Natural killer cell (primary cell): Measurements from ENCODE around the gene COQ9. TPM values are rescaled to one million over a fixed set of nuclear protein-coding genes. Genes with fewer than 3 reads are reported as not detected.

Experiments used
- ATAC-seq, 3 donors: fragments of 150-1000 bp in 2 of 3; fragments of 200-7000 bp in 1 of 3; cut with Tn5 transposase; 1 replicate in 1 of 3; 2 replicates in 2 of 3; pipeline ENCODE4 v1.10.0; 2021; ENCODE audit warnings: mild to moderate bottlenecking in 2 of 3, moderate library complexity in 2 of 3
- DNase-seq, 2 donors: peaks; one replicate each; pipeline versions ENCODE4 v3.0.0 to v3.0.0-alpha.2; 2013 to 2021; ENCODE audit warnings: mixed read lengths in 1 of 2
- H3K27ac ChIP-seq: one replicate; pipeline ENCODE4 v1.5.1; 2013; ENCODE audit warnings: mild to moderate bottlenecking, low read length
- H3K27me3 ChIP-seq: one replicate; pipeline ENCODE4 v1.6.1; 2013; ENCODE audit warnings: low read length; ENCODE audit not compliant: control insufficient read depth, insufficient read depth
- H3K36me3 ChIP-seq: one replicate; pipeline ENCODE4 v1.6.1; 2013; ENCODE audit warnings: low read length; ENCODE audit not compliant: control insufficient read depth, insufficient read depth
- H3K4me1 ChIP-seq: one replicate; pipeline ENCODE4 v1.6.1; 2013; ENCODE audit warnings: low read length; ENCODE audit not compliant: control insufficient read depth, insufficient read depth
- H3K4me3 ChIP-seq: one replicate; pipeline ENCODE4 v1.5.1; 2013; ENCODE audit warnings: low read length
- H3K9me3 ChIP-seq: one replicate; pipeline ENCODE4 v1.6.1; 2013; ENCODE audit warnings: low read length; ENCODE audit not compliant: control insufficient read depth, insufficient read depth
- H3K27ac Mint-ChIP-seq, 2 donors: one replicate each; pipeline ENCODE4 v1.8.0; 2022; ENCODE audit warnings: mild to moderate bottlenecking in 2 of 2, mixed read lengths in 2 of 2, moderate library complexity in 1 of 2
- H3K27me3 Mint-ChIP-seq, 2 donors: one replicate each; pipeline ENCODE4 v1.8.0; 2022; ENCODE audit warnings: low read depth in 2 of 2, mixed read lengths in 2 of 2
- H3K36me3 Mint-ChIP-seq: one replicate; pipeline ENCODE4 v1.8.0; 2022; ENCODE audit warnings: mixed read lengths
- H3K4me1 Mint-ChIP-seq, 2 donors: one replicate each; pipeline ENCODE4 v1.8.0; 2022; ENCODE audit warnings: mixed read lengths in 2 of 2
- H3K4me3 Mint-ChIP-seq: one replicate; pipeline ENCODE4 v1.8.0; 2022; ENCODE audit warnings: mild to moderate bottlenecking, moderate library complexity, mixed read lengths
- H3K9me3 Mint-ChIP-seq, 2 donors: one replicate each; pipeline ENCODE4 v1.8.0; 2022; ENCODE audit warnings: mixed read lengths in 2 of 2
- CTCF ChIP-seq: fragments of 200-600 bp; IDR thresholded peaks from one replicate; pipeline ENCODE4 v1.8.0; 2022; ENCODE audit warnings: antibody characterized with exemption
- WGBS: methylation state at CpG from one replicate; pipeline ENCODE4 v1.1.7; 2013; ENCODE audit warnings: missing lambda C conversion rate; ENCODE audit not compliant: insufficient coverage; 5-methylcytosine and 5-hydroxymethylcytosine counted together
- intact Hi-C: fragments of 100-400 bp; cut with micrococcal nuclease; formaldehyde crosslinking; loops from one replicate; pipeline ENCODE4 v1.14.2; 2022
- total RNA-seq, 4 donors: library from RNA; stranded (reverse); fragments of 120-200 nt in 1 of 4; gene quantifications; one replicate each; pipeline versions ENCODE4 v1.2.3 to v1.2.4, GENCODE V29; 2013 to 2022

The COQ9 gene
- total RNA-seq, 3 donors from 2014 or later (not counting 1 experiment from before 2014, with no cell fraction given) = 16.9 to 30.2 (median 18.3) TPM

- TF ChIP-seq CTCF = no peak
- no peak overlapping the region for H3K27ac ChIP-seq
- no peak for ATAC-seq
Observed at GRCh38 chr16:57472665-57473060, 25.4 kb downstream of the COQ9 start.

GRCh38 chr16:57473176-57473840 lies 26.0 kb downstream of the COQ9 start:
- H3K4me1 Mint-ChIP-seq = peaks cover 7 to 16% of the 10 kb centered on the region in 2 donors
- TF ChIP-seq CTCF = no peak
- ATAC-seq = no peak

More at GRCh38 chr16:57472665-57473060, 25.4 kb downstream of the COQ9 start:
- peaks cover 7 to 16% of the 10 kb centered on the region in 2 donors for H3K4me1 Mint-ChIP-seq
- intact Hi-C loops = no loop called here
- no peak overlapping the region for H3K4me3 ChIP-seq
- H3K4me1 ChIP-seq = peaks cover 12% of the 10 kb centered on the region
- no peak overlapping the region for H3K4me3 Mint-ChIP-seq
- H3K36me3 ChIP-seq = peaks cover 39% of the 10 kb centered on the region
- H3K9me3 Mint-ChIP-seq = no peaks in the 10 kb centered on the region
- DNase-seq = no peak
- 49% methylated on average over 3 of the region's 4 CpGs for WGBS
- no peaks in the 10 kb centered on the region for H3K27me3 Mint-ChIP-seq
- no peaks in the 10 kb centered on the region for H3K9me3 ChIP-seq
- H3K36me3 Mint-ChIP-seq = peaks cover 9% of the 10 kb centered on the region
- no peaks in the 10 kb centered on the region for H3K27me3 ChIP-seq
- H3K27ac Mint-ChIP-seq = no peak overlapping the region

GRCh38 chr16:57473906-57474305 lies 26.6 kb downstream of the COQ9 start:
- Mint-ChIP-seq H3K4me3 (no peak overlapping the region), H3K27ac (no peak overlapping the region), H3K27me3 (no peaks in the 10 kb centered on the region), H3K4me1 (peaks cover 12 to 21% of the 10 kb centered on the region in 2 donors), H3K36me3 (no peaks in the 10 kb centered on the region), H3K9me3 (no peaks in the 10 kb centered on the region)
- no peak overlapping the region for H3K27ac ChIP-seq
- ATAC-seq = no peak
- no peak for DNase-seq
- no peaks in the 10 kb centered on the region for H3K27me3 ChIP-seq
- no peaks in the 10 kb centered on the region for H3K9me3 ChIP-seq
- peaks cover 23% of the 10 kb centered on the region for H3K4me1 ChIP-seq
- no peak overlapping the region for H3K4me3 ChIP-seq
- H3K36me3 ChIP-seq = peaks cover 30% of the 10 kb centered on the region
- WGBS = 84% methylated on average over 8 of the region's 8 CpGs
- TF ChIP-seq CTCF = no peak
- intact Hi-C loops = loop anchor here (2.0 kb wide), 1 partner anchor 49 kb away; no protein-coding TSS in a partner anchor

More at GRCh38 chr16:57473176-57473840, 26.0 kb downstream of the COQ9 start:
- H3K4me3 ChIP-seq = no peak overlapping the region
- WGBS = 96% methylated on average over 14 of the region's 14 CpGs
- no peak overlapping the region for H3K27ac Mint-ChIP-seq
- H3K9me3 Mint-ChIP-seq = no peaks in the 10 kb centered on the region
- H3K27ac ChIP-seq = no peak overlapping the region
- no peak for DNase-seq
- H3K36me3 Mint-ChIP-seq = peaks cover 3% of the 10 kb centered on the region
- H3K4me3 Mint-ChIP-seq = no peak overlapping the region
- intact Hi-C loops = no loop called here
- no peaks in the 10 kb centered on the region for H3K9me3 ChIP-seq
- H3K27me3 Mint-ChIP-seq = no peaks in the 10 kb centered on the region
- peaks cover 17% of the 10 kb centered on the region for H3K4me1 ChIP-seq
- no peaks in the 10 kb centered on the region for H3K27me3 ChIP-seq
- H3K36me3 ChIP-seq = peaks cover 34% of the 10 kb centered on the region
